Mesangial cell (primary cell): ENCODE measurements around the gene USP14. TPM values are rescaled to one million over a fixed set of nuclear protein-coding genes. Genes with fewer than 3 reads are reported as not detected.

Experiments used
- total RNA-seq: library from RNA; depleted of rRNA; stranded (reverse); fragments of >200 nt; gene quantifications from 2 replicates; pipeline ENCODE4 v1.2.3, GENCODE V29; 2015

USP14 gene
- total RNA-seq = 15.3 and 24.0 TPM in 2 replicates

DNA sequence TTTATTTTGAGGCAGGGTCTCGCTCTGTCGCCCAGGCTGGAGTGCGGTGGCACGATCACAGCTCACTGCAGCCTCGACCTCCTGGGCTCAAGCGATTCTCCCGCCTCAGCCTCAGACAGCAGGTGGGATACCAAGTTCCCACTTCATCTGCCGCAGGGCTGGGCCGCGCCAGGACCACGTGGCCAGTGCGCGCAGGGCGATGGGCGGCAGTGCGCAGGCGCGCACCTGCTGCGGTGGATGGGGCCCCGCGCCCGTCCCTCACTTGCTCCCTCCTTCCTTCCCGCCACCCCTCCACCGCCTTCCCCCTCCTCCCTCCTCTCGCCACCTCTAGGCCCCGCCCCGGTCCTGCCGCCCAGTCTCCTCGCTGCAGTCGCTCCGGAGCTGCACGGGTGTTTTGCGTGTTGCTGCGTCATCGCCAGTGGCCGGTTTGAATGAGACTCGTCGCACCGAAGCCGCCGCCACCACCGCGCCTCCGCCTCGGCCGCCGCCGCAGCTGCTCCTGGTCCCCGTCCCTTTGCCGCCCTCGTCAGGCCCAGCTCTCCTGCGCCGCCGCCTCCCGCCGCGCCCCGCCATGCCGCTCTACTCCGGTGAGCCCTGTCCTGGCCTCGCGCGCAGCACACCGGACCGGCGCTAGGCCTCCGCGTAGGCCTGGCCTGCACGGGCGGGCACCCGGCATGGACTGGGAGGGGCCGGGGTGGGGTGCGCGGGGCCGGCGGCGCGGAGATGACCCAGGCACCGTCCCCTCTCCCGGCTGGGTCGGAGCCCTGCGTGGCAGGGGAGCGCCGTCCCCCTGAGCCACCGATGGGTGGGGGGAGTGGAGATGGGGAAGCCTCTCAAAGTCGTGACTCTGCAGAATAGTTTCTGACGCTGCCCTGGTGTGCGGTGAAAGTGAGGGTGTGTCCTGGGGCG, at the start of gene USP14:
Gene USP14, plus strand, starts transcription at position 430 of the 909 bp plus-strand sequence. Its CDS starts 142 bp downstream, at position 572.

Other genes with a start within 250 kb of the USP14 start
- gene TUBB8B, start 108.9 kb upstream of the USP14 start, total RNA-seq = 0.63 TPM in 1 of 2 replicates, not detected in the other
- gene THOC1, start 109.5 kb downstream of the USP14 start, total RNA-seq = 8.6 and 17.8 TPM in 2 replicates